ENCODE results near the gene STXBP2.

DNA sequence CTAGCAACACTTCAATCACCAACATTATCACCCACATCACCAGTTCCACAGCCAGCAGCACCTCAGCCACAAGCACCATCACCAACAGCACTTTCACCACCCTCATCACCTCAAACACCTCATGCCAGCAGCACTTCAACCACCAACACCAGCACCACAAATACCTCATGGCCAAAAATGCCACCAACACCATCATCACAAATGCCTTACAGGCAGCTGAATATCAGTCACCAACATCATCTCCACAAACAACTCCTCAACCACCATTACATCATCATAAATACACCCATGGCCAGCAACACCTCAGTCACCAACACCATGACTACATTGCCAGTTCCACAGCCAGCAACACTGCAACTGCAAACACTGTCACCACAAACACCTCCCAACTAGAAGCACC lies 54.6 kb downstream of the STXBP2 start:
- TF ChIP-seq EP300 (IDR thresholded peaks at IDR 0.05): no peak
- TF ChIP-seq, protein P1, sequence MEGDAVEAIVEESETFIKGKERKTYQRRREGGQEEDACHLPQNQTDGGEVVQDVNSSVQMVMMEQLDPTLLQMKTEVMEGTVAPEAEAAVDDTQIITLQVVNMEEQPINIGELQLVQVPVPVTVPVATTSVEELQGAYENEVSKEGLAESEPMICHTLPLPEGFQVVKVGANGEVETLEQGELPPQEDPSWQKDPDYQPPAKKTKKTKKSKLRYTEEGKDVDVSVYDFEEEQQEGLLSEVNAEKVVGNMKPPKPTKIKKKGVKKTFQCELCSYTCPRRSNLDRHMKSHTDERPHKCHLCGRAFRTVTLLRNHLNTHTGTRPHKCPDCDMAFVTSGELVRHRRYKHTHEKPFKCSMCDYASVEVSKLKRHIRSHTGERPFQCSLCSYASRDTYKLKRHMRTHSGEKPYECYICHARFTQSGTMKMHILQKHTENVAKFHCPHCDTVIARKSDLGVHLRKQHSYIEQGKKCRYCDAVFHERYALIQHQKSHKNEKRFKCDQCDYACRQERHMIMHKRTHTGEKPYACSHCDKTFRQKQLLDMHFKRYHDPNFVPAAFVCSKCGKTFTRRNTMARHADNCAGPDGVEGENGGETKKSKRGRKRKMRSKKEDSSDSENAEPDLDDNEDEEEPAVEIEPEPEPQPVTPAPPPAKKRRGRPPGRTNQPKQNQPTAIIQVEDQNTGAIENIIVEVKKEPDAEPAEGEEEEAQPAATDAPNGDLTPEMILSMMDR (IDR thresholded peaks at IDR 0.05): no peak
- no peak for TF ChIP-seq POLR2A (IDR thresholded peaks at IDR 0.05)
- TF ChIP-seq POLR2AphosphoS5 (IDR thresholded peaks at IDR 0.05): no peak

Measured in upper lobe of left lung (tissue), 4 donors.